GM06990 (cell line): ENCODE measurements around the gene GPR89A.

Experiments used
- DNase-seq: peaks from one replicate; pipeline ENCODE4 v3.0.0-alpha.2; 2011; ENCODE audit not compliant: insufficient read length; ENCODE audit errors: extremely low read depth
- H3K27me3 ChIP-seq: replicated peaks from 2 replicates; pipeline ENCODE4 v1.6.0; 2011; ENCODE audit warnings: low read length; ENCODE audit not compliant: control insufficient read depth, insufficient read depth
- H3K36me3 ChIP-seq: 2 replicates; pipeline ENCODE4 v1.5.1; 2011; ENCODE audit warnings: low read length; ENCODE audit not compliant: control insufficient read depth, insufficient read depth
- H3K4me3 ChIP-seq: replicated peaks from 2 replicates; pipeline ENCODE4 v1.5.1; 2011; ENCODE audit warnings: low read depth, mild to moderate bottlenecking, control low read depth, low read length
- CTCF ChIP-seq: IDR thresholded peaks from 2 replicates; pipeline ENCODE4 v1.5.1; 2011; ENCODE audit warnings: low read length, control low read depth, mild to moderate bottlenecking, inconsistent platforms; ENCODE audit not compliant: insufficient read depth, poor library complexity, severe bottlenecking

The GPR89A gene

DNA sequence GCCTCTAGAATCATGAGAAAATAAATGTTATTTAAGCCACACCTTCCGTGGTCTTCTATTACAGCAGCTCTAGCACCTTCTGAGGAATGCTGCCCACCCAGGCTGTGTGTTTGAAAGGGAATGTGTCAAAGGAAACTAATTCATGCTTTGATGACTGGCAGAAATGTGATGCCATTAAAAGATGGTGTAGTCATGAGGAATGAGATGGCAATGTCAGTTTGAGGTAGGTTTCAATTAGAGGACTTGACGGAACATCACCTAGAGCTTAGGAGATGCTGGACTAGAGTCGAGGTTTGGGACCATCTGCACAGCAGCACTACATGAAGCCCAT is 88.8 kb downstream of the GPR89A start:
- DNase-seq = no peak
- TF ChIP-seq CTCF = no peak
- H3K27me3 ChIP-seq = no peaks in the 10 kb centered on the region
- no peaks in the 10 kb centered on the region for H3K36me3 ChIP-seq
- H3K4me3 ChIP-seq = no peak overlapping the region

DNA sequence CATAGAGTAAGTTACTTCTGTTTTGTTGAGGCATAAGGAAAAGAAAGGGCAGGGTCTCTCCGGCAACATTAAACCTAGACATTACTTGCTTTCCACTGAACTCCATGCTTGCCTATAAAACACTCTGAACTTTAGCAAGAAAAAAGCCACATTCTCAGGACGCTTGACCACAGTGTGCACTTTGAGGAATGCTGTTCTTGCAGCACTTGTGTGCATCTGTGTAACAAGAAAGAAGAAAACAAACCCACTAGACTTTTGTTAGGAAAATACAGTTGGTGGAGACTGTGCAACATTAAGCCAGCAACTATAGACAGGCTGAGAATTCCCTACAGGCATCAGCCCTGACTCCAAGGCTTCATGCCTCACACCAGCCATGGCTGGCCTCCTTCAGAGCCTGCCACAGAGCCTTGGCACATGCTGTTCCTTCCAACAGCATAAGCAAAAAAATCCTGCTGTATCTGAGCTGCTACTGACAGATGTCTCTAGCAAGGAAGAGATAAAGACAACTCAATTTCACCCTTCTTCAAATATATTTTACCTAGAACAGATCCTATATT is 93.6 kb downstream of the GPR89A start:
- Histone ChIP-seq H3K4me3 (no peak overlapping the region), H3K27me3 (no peaks in the 10 kb centered on the region), H3K36me3 (no peaks in the 10 kb centered on the region)
- no peak for DNase-seq
- TF ChIP-seq CTCF = no peak

DNA sequence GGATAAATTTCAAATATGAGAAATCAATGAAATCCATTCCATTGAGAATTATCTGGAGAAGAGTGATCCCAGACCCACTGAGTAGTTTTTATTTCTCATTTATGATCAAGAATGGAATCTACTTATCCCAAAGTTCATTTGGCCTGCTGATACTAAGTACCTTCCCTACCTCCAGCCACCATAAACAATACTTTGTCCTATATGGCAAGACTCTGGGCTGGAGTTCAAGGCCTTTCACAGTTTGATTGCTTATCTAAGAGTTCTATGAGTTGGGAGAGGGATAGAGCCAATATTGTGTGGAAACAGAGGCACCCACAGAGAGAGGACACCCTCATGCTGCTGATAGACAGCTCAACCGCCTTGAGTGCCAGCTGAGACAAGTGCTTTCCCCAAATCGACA is 94.3 kb downstream of the GPR89A start:
- no peak for DNase-seq

DNA sequence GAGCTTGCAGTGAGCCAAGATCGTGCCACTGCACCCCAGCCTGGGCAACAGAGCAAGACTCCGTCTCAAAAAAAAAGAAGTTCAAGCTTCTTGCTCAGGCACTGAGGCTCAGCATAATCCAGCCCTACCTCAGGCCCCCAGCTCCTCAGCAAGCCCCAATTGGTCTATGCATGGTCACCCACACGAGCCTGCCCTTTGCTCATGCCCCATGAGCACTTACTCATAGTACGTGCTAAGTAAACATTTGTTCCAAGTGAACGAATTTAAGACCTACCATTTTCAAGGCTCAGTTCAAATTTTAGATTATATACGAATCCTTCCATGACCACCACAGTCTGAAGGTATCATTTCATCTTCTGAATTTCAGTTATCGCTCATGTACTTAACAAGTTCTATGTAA is 95.0 kb downstream of the GPR89A start:
- no peak overlapping the region for H3K4me3 ChIP-seq
- DNase-seq = no peak
- no peak for TF ChIP-seq CTCF

More for the DNA sequence above, 94.3 kb downstream of the GPR89A start:
- H3K4me3 ChIP-seq = no peak overlapping the region
- TF ChIP-seq CTCF = no peak
- H3K36me3 ChIP-seq = no peaks in the 10 kb centered on the region
- H3K27me3 ChIP-seq = no peaks in the 10 kb centered on the region

GRCh38 chr1:145705622-145706021 is 97.8 kb downstream of the GPR89A start:
- DNase-seq = no peak
- H3K27me3 ChIP-seq = no peaks in the 10 kb centered on the region
- H3K4me3 ChIP-seq = no peak overlapping the region
- no peak for TF ChIP-seq CTCF
- H3K36me3 ChIP-seq = no peaks in the 10 kb centered on the region

More for the DNA sequence above, 95.0 kb downstream of the GPR89A start:
- Histone ChIP-seq H3K27me3 (no peaks in the 10 kb centered on the region), H3K36me3 (no peaks in the 10 kb centered on the region)

DNA sequence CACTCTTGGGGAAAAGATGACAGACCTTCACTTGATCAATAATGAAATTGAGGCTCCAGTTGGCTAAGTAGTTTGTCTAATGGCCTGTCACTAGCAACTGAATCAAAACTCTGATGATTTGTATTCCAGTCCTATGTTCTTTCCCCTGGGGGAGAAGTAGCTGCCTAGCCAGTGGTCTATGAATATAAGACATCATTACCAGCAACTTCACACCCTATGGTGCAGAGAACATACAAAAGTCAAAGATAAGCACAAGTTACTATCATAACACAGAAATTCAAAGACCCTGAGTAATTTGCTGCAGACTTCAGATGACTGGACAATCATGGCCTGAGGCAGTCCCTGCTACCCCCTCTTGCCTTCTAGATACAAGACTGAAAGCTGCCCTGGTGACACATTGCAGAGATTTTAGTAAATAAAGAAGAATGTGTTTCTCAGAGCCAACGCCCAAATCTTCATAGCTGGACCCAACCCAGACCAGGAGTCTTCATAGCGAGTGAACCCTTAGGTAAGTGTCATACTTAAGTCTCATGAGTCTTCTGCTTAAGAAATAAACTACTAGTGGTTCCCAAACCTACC is 98.4 kb downstream of the GPR89A start:
- no peak for TF ChIP-seq CTCF
- no peaks in the 10 kb centered on the region for H3K36me3 ChIP-seq
- no peak for DNase-seq
- no peaks in the 10 kb centered on the region for H3K27me3 ChIP-seq
- no peak overlapping the region for H3K4me3 ChIP-seq
